ENCODE data around the gene KIF5A.

The KIF5A gene

DNA sequence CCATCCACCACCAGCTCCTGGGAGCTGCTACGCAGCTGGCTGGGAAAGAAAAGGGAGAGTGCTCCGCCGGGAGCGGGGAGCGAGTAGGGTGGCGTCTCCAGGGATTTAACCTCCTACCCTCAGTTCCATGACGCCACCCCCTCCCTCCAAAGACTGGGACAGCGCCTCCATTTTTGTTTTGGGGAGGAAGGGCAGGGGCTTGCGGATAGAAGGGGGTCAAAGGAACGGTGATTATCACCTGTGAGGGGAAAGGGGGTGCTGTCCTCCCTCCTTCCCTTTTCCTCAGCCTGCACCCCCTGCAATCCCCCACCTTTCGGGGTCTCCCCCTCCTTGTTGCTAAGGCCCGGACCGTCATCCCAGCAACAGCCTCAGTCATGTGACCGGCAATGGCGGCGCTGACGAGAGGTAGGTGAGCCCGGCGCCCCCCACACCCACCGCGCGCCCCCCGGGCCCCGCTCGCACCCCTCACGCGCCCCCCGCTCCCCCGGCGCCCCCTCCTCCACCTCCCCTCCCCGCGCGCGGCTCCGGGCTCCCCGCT, 54.7 kb downstream of the KIF5A start, which contains the start of gene DTX3:
DTX3 (plus strand) TSS at position 371 of the 538 bp plus-strand sequence. CDS start 1,694 bp downstream, outside the sequence.
- peak within 1 kb of the TSS; percentile 68 for H3K27ac ChIP-seq (ENCODE audit: low read depth, low read length)

DNA sequence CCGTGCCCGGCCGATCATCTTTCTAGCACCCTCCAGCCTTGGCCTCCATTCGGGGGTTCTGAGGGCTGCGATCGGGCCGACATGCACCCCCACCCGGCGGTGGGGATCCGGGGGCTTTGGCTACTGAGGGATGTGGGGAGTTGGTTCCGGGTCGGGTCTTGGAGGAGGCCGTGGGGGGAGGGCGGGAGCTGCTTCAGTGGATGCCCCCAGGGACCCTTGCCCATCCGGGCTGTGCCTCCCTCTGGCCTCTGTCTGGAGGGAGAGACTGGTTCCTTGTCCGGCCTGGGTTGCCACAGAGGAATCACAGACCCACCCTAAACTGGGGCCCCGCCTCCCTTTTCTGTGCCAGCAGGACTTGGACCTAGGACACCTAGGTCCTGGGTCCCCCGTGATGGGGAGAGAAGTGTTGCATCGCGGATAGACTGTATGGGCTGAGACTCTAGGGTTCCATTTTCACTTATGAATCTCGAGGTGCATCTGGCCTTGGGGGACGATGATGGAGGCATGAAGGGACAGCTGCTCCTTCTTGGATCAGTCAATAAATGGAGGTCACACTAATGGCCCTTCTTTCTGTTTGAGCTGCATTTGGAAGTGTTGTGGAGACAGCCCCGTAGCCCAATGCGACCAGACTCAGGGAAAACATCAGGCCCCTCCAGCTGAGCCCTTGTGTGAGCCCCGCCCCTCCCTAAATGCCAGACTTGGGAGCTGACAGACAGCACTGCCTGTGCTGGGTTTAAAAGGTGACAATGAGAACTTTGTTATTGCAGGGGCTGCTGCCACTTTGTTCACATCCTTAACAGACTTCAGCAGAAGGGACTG, 55.4 kb downstream of the KIF5A start:
- Histone ChIP-seq H3K9me3 (ENCODE audit: control insufficient read depth, insufficient read depth, low read length) (no peaks in the 10 kb centered on the region), H3K36me3 (ENCODE audit: control insufficient read depth, insufficient read depth, low read length) (peaks cover 46% of the 10 kb centered on the region), H3K27me3 (ENCODE audit: control insufficient read depth, insufficient read depth, low read length) (no peaks in the 10 kb centered on the region; the same call in 1 of the 2 replicates), H3K27ac (ENCODE audit: low read depth, low read length) (no peak overlapping the region), H3K4me1 (ENCODE audit: control insufficient read depth, insufficient read depth, low read length) (peaks cover 31% of the 10 kb centered on the region), H3K9ac (ENCODE audit: low read depth, low read length) (0 out of 2 replicates have a peak overlapping the region, but pooled peaks have one; percentile 21), H3K4me3 (ENCODE audit: low read depth, low read length) (peak overlapping the region; percentile 92)

More for the DNA sequence above, 54.7 kb downstream of the KIF5A start, which contains the start of gene DTX3:
- H3K27me3 ChIP-seq (ENCODE audit: control insufficient read depth, insufficient read depth, low read length), result no peaks in the 10 kb centered on the region
- H3K4me1 ChIP-seq (ENCODE audit: control insufficient read depth, insufficient read depth, low read length), result peaks cover 31% of the 10 kb centered on the region
- H3K4me3 ChIP-seq (ENCODE audit: low read depth, low read length), result peak within 1 kb of the TSS; percentile 92
- H3K36me3 ChIP-seq (ENCODE audit: control insufficient read depth, insufficient read depth, low read length), result peaks cover 53% of the 10 kb centered on the region
- no peaks in the 10 kb centered on the region for H3K9me3 ChIP-seq (ENCODE audit: control insufficient read depth, insufficient read depth, low read length)
- peak within 1 kb of the TSS; percentile 81 for H3K9ac ChIP-seq (ENCODE audit: low read depth, low read length)

DNA sequence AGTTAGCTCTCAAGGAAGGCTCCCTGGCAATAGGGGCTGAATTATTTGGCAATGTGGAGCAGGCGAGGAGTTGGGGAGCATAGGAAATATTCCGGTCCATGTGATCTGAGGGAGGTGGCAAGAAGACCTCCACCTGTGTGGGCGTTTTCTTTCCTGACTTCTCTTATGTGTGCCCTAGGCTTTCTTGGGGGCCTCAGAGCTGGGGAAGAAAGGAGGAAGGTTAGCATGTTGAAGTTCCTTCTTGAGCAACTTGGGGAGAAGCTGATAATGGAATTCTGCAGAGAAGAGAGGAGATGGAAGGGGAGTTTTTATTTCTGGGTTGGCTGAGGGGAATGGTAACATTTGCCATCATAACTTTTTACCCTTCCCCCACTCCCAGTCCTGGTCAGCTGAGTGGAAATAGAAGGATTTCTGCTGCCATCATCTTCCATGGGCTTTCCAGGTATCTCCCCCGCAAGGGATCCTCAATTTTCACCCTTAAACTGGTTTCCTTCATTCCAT, 56.0 kb downstream of the KIF5A start:
- Histone ChIP-seq H3K27ac (ENCODE audit: low read depth, low read length) (no peak overlapping the region), H3K27me3 (ENCODE audit: control insufficient read depth, insufficient read depth, low read length) (peaks cover 6% of the 10 kb centered on the region), H3K36me3 (ENCODE audit: control insufficient read depth, insufficient read depth, low read length) (peaks cover 40% of the 10 kb centered on the region), H3K9me3 (ENCODE audit: control insufficient read depth, insufficient read depth, low read length) (no peaks in the 10 kb centered on the region), H3K9ac (ENCODE audit: low read depth, low read length) (no peak overlapping the region), H3K4me3 (ENCODE audit: low read depth, low read length) (peak overlapping the region; percentile 92; the same call in 1 of the 2 replicates), H3K4me1 (ENCODE audit: control insufficient read depth, insufficient read depth, low read length) (peaks cover 31% of the 10 kb centered on the region)

- Histone ChIP-seq H3K27ac (ENCODE audit: low read depth, low read length) (no peak overlapping the region), H3K27me3 (ENCODE audit: control insufficient read depth, insufficient read depth, low read length) (peaks cover 9% of the 10 kb centered on the region), H3K36me3 (ENCODE audit: control insufficient read depth, insufficient read depth, low read length) (peaks cover 34% of the 10 kb centered on the region), H3K9ac (ENCODE audit: low read depth, low read length) (no peak overlapping the region), H3K4me3 (ENCODE audit: low read depth, low read length) (no peak overlapping the region), H3K9me3 (ENCODE audit: control insufficient read depth, insufficient read depth, low read length) (no peaks in the 10 kb centered on the region), H3K4me1 (ENCODE audit: control insufficient read depth, insufficient read depth, low read length) (peaks cover 31% of the 10 kb centered on the region)
These were observed 56.6 kb downstream of the KIF5A start for GRCh38 chr12:57606399-57606798.

GRCh38 chr12:57606821-57607220, 57.0 kb downstream of the KIF5A start:
- Histone ChIP-seq H3K27me3 (ENCODE audit: control insufficient read depth, insufficient read depth, low read length) (peaks cover 10% of the 10 kb centered on the region), H3K36me3 (ENCODE audit: control insufficient read depth, insufficient read depth, low read length) (peaks cover 33% of the 10 kb centered on the region), H3K9ac (ENCODE audit: low read depth, low read length) (no peak overlapping the region), H3K4me1 (ENCODE audit: control insufficient read depth, insufficient read depth, low read length) (peaks cover 31% of the 10 kb centered on the region), H3K4me3 (ENCODE audit: low read depth, low read length) (no peak overlapping the region), H3K9me3 (ENCODE audit: control insufficient read depth, insufficient read depth, low read length) (no peaks in the 10 kb centered on the region), H3K27ac (ENCODE audit: low read depth, low read length) (no peak overlapping the region)

- Histone ChIP-seq H3K4me1 (ENCODE audit: control insufficient read depth, insufficient read depth, low read length) (peaks cover 31% of the 10 kb centered on the region), H3K4me3 (ENCODE audit: low read depth, low read length) (no peak overlapping the region), H3K27me3 (ENCODE audit: control insufficient read depth, insufficient read depth, low read length) (peaks cover 23% of the 10 kb centered on the region), H3K9me3 (ENCODE audit: control insufficient read depth, insufficient read depth, low read length) (no peaks in the 10 kb centered on the region), H3K36me3 (ENCODE audit: control insufficient read depth, insufficient read depth, low read length) (peaks cover 22% of the 10 kb centered on the region), H3K9ac (ENCODE audit: low read depth, low read length) (no peak overlapping the region), H3K27ac (ENCODE audit: low read depth, low read length) (no peak overlapping the region)
These were observed 58.3 kb downstream of the KIF5A start for GRCh38 chr12:57607958-57608663.

DNA sequence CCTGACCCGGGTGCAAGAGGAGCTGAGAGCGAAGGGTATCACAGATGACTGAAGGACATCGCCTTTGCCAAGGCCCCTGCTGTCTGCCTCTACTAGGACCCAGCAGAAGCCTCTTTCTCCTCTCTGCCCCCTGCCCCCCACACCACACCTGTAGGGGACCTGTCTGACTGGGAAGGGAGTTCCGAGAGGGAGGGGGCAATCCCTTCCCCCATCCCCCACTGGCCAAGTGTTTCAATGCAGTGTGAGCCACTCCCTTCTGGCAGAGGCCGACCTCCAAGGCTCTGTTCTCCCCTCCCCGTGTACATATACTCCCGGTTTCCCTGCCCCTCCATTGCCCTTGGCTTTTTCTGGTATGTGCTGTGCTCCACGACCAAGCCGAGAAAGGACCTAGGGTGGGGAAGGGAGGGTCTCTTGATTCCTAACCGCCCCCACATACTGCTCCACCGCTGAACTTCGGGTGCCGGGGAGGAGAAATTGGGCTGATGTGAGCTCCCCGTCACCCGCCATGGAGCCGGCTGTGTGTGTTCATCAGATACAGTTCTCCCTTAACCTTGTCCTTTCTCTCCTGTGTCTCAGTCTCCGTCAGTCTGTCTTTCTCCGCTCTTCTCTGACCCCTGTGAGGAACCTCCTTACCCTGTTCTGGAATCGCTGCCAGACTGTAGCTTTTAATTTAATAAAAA, 59.4 kb downstream of the KIF5A start:
- H3K9me3 ChIP-seq (ENCODE audit: control insufficient read depth, insufficient read depth, low read length), result no peaks in the 10 kb centered on the region
- peaks cover 22% of the 10 kb centered on the region for H3K36me3 ChIP-seq (ENCODE audit: control insufficient read depth, insufficient read depth, low read length)
- H3K4me1 ChIP-seq (ENCODE audit: control insufficient read depth, insufficient read depth, low read length), result peaks cover 23% of the 10 kb centered on the region
- peaks cover 34% of the 10 kb centered on the region for H3K27me3 ChIP-seq (ENCODE audit: control insufficient read depth, insufficient read depth, low read length)
- no peak overlapping the region for H3K27ac ChIP-seq (ENCODE audit: low read depth, low read length)
- no peak overlapping the region for H3K9ac ChIP-seq (ENCODE audit: low read depth, low read length)
- peak overlapping the region; percentile 78 for H3K4me3 ChIP-seq (ENCODE audit: low read depth, low read length)

GRCh38 chr12:57609781-57610553, 60.1 kb downstream of the KIF5A start:
- Histone ChIP-seq H3K9ac (ENCODE audit: low read depth, low read length) (no peak overlapping the region), H3K27me3 (ENCODE audit: control insufficient read depth, insufficient read depth, low read length) (peaks cover 42% of the 10 kb centered on the region), H3K36me3 (ENCODE audit: control insufficient read depth, insufficient read depth, low read length) (peaks cover 22% of the 10 kb centered on the region), H3K9me3 (ENCODE audit: control insufficient read depth, insufficient read depth, low read length) (no peaks in the 10 kb centered on the region), H3K27ac (ENCODE audit: low read depth, low read length) (no peak overlapping the region), H3K4me1 (ENCODE audit: control insufficient read depth, insufficient read depth, low read length) (peaks cover 22% of the 10 kb centered on the region), H3K4me3 (ENCODE audit: low read depth, low read length) (peak overlapping the region; percentile 78)

GRCh38 chr12:57610554-57611107, 60.8 kb downstream of the KIF5A start:
- H3K9me3 ChIP-seq (ENCODE audit: control insufficient read depth, insufficient read depth, low read length), result no peaks in the 10 kb centered on the region
- H3K27ac ChIP-seq (ENCODE audit: low read depth, low read length), result no peak overlapping the region
- peaks cover 22% of the 10 kb centered on the region for H3K36me3 ChIP-seq (ENCODE audit: control insufficient read depth, insufficient read depth, low read length)
- H3K27me3 ChIP-seq (ENCODE audit: control insufficient read depth, insufficient read depth, low read length), result peaks cover 48% of the 10 kb centered on the region
- no peak overlapping the region for H3K9ac ChIP-seq (ENCODE audit: low read depth, low read length)
- peaks cover 17% of the 10 kb centered on the region for H3K4me1 ChIP-seq (ENCODE audit: control insufficient read depth, insufficient read depth, low read length)
- H3K4me3 ChIP-seq (ENCODE audit: low read depth, low read length), result peak overlapping the region; percentile 78

Data from HUES48 (cell line).